H1 (cell line): ENCODE results near the gene KMT2A. TPM values are rescaled to one million over a fixed set of nuclear protein-coding genes. Genes with fewer than 3 reads are reported as not detected.

ENCODE experiments used
- CTCF ChIA-PET: fragments of 300-600 bp; sonication (Branson Sonifier 250); formaldehyde crosslinking; loops from one replicate; lab custom pipeline; 2021; ENCODE audit not compliant: partially characterized antibody; lab: Charles Lee
- POLR2A ChIA-PET: fragments of 300-600 bp; sonication (Branson Sonifier 250); formaldehyde crosslinking; loops from one replicate; lab custom pipeline; 2021; ENCODE audit warnings: inconsistent platforms; ENCODE audit not compliant: partially characterized antibody; lab: Charles Lee
- DNase-seq, 2 experiments: peaks; one replicate each; pipeline versions ENCODE4 v3.0.0 to v3.0.0-alpha.2; 2010 to 2022; ENCODE audit warnings: low spot score in 2 of 2, low read depth in 1 of 2, mixed read lengths in 1 of 2
- FAIRE-seq: peaks from 2 replicates; lab custom pipeline; 2011; peaks lifted over from hg19 to GRCh38; lab: Jason Lieb, UNC
- H2AFZ ChIP-seq: 2 replicates; pipeline ENCODE4 v1.8.1; 2012; ENCODE audit warnings: low read length, inconsistent platforms
- H2AK5ac ChIP-seq: 2 replicates; pipeline ENCODE4 v1.6.1; 2013; ENCODE audit warnings: low read depth, low read length
- H2BK120ac ChIP-seq: replicated peaks from 2 replicates; pipeline ENCODE3; 2013; ENCODE audit warnings: low read depth, low read length, inconsistent platforms
- H2BK12ac ChIP-seq: 2 replicates; pipeline ENCODE4 v1.6.1; 2013; ENCODE audit warnings: low read depth, low read length
- H2BK15ac ChIP-seq: 2 replicates; pipeline ENCODE4 v1.6.1; 2013; ENCODE audit warnings: low read length
- H2BK20ac ChIP-seq: 2 replicates; pipeline ENCODE4 v1.6.1; 2013; ENCODE audit warnings: low read length
- H2BK5ac ChIP-seq: 2 replicates; pipeline ENCODE4 v1.6.1; 2013; ENCODE audit warnings: low read depth, low read length
- H3K14ac ChIP-seq: 2 replicates; pipeline ENCODE4 v1.6.1; 2013; ENCODE audit warnings: inconsistent platforms; ENCODE audit not compliant: insufficient read length
- H3K18ac ChIP-seq: 2 replicates; pipeline ENCODE4 v1.6.1; 2013; ENCODE audit warnings: low read length; ENCODE audit errors: extremely low read depth
- H3K23ac ChIP-seq: 2 replicates; pipeline ENCODE4 v1.6.1; 2013; ENCODE audit warnings: inconsistent platforms; ENCODE audit not compliant: insufficient read length
- H3K23me2 ChIP-seq: 2 replicates; pipeline ENCODE4 v1.6.1; 2013; ENCODE audit warnings: low read depth, low read length
- H3K27ac ChIP-seq: 2 replicates; pipeline ENCODE4 v1.6.1; 2011; ENCODE audit warnings: low read depth, low read length, inconsistent platforms
- H3K27me3 ChIP-seq, 4 experiments: replicated peaks in 1 of 4; 1 replicate in 1 of 4; 2 replicates in 3 of 4; pipeline versions ENCODE4 v1.6.1 to v1.8.1; 2011 to 2013; ENCODE audit warnings: low read length in 3 of 4, mild to moderate bottlenecking in 3 of 4, inconsistent platforms in 2 of 4, mixed read lengths in 2 of 4, moderate library complexity in 1 of 4; ENCODE audit not compliant: control insufficient read depth in 3 of 4, insufficient read depth in 3 of 4; ENCODE audit errors: extremely low read depth in 1 of 4
- H3K36me3 ChIP-seq, 4 experiments: 2 replicates each; pipeline versions ENCODE4 v1.6.1 to v1.8.1; 2011 to 2013; ENCODE audit warnings: mild to moderate bottlenecking in 4 of 4, low read length in 3 of 4, moderate library complexity in 2 of 4, control low read depth in 1 of 4, inconsistent platforms in 1 of 4; ENCODE audit not compliant: insufficient read depth in 4 of 4, control insufficient read depth in 2 of 4
- H3K4ac ChIP-seq: replicated peaks from 2 replicates; pipeline ENCODE3; 2013; ENCODE audit warnings: low read length, low read depth, mixed read lengths, inconsistent platforms; ENCODE audit not compliant: insufficient read length
- H3K4me1 ChIP-seq, 4 experiments: replicated peaks in 1 of 4; 1 replicate in 1 of 4; 2 replicates in 3 of 4; pipeline versions ENCODE4 v1.6.1 to v1.8.1; 2011 to 2013; ENCODE audit warnings: low read length in 3 of 4, inconsistent platforms in 2 of 4, mixed read lengths in 1 of 4; ENCODE audit not compliant: insufficient read depth in 4 of 4, control insufficient read depth in 3 of 4
- H3K4me2 ChIP-seq, 2 experiments: 2 replicates each; pipeline versions ENCODE4 v1.6.1 to v1.8.1; 2011 to 2013; ENCODE audit warnings: low read depth in 2 of 2, low read length in 2 of 2, control low read depth in 1 of 2, inconsistent platforms in 1 of 2, mild to moderate bottlenecking in 1 of 2; ENCODE audit not compliant: insufficient read depth in 1 of 2
- H3K4me3 ChIP-seq, 4 experiments: fragments of 200-600, 300-600 bp in 1 of 4; sonication (generic), shearing (Covaris generic), sonication (Bioruptor Twin) in 1 of 4; 2 replicates each; pipeline versions ENCODE4 v1.5.1 to v1.8.1; 2011 to 2016; ENCODE audit warnings: low read length in 4 of 4, low read depth in 3 of 4, control low read depth in 2 of 4, inconsistent platforms in 2 of 4, mild to moderate bottlenecking in 2 of 4, mixed read lengths in 1 of 4, moderate library complexity in 1 of 4; ENCODE audit not compliant: insufficient read depth in 2 of 4; ENCODE audit errors: extremely low read depth in 1 of 4
- H3K56ac ChIP-seq: replicated peaks from 2 replicates; pipeline ENCODE3; 2013; ENCODE audit warnings: low read depth, mild to moderate bottlenecking, mixed read lengths, low read length, inconsistent platforms; ENCODE audit not compliant: insufficient read length
- H3K79me1 ChIP-seq: 2 replicates; pipeline ENCODE4 v1.6.1; 2013; ENCODE audit warnings: low read depth, low read length, control low read depth
- H3K79me2 ChIP-seq, 2 experiments: 2 replicates each; pipeline versions ENCODE4 v1.6.1 to v1.8.1; 2012 to 2013; ENCODE audit warnings: low read length in 2 of 2, mild to moderate bottlenecking in 2 of 2, inconsistent platforms in 1 of 2; ENCODE audit not compliant: insufficient read depth in 2 of 2, control insufficient read depth in 1 of 2
- H3K9ac ChIP-seq, 4 experiments: replicated peaks in 1 of 4; 1 replicate in 1 of 4; 2 replicates in 3 of 4; pipeline versions ENCODE4 v1.6.1 to v1.8.1; 2011 to 2013; ENCODE audit warnings: low read depth in 3 of 4, low read length in 3 of 4, control low read depth in 2 of 4, mild to moderate bottlenecking in 2 of 4, moderate library complexity in 2 of 4, inconsistent platforms in 1 of 4; ENCODE audit errors: extremely low read depth in 1 of 4
- H3K9me3 ChIP-seq, 2 experiments: 2 replicates each; pipeline versions ENCODE4 v1.6.1 to v1.8.1; 2012 to 2013; ENCODE audit warnings: mild to moderate bottlenecking in 2 of 2, moderate library complexity in 2 of 2, control low read depth in 1 of 2, inconsistent platforms in 1 of 2, low read depth in 1 of 2, low read length in 1 of 2, mixed read lengths in 1 of 2; ENCODE audit not compliant: insufficient read depth in 2 of 2
- H4K20me1 ChIP-seq, 2 experiments: replicated peaks in 1 of 2; 2 replicates each; pipeline versions ENCODE3 to v1.8.1; 2011 to 2013; ENCODE audit warnings: inconsistent platforms in 2 of 2, low read length in 2 of 2, mild to moderate bottlenecking in 1 of 2; ENCODE audit not compliant: insufficient read depth in 2 of 2, control insufficient read depth in 1 of 2
- H4K5ac ChIP-seq: 2 replicates; pipeline ENCODE4 v1.6.1; 2013; ENCODE audit warnings: low read length, low read depth, mixed read lengths, inconsistent platforms; ENCODE audit not compliant: insufficient read length
- H4K8ac ChIP-seq: 2 replicates; pipeline ENCODE4 v1.8.0; 2013; ENCODE audit warnings: mild to moderate bottlenecking, moderate library complexity, low read length, inconsistent platforms; ENCODE audit not compliant: insufficient read depth; ENCODE audit errors: extremely low read depth
- H4K91ac ChIP-seq: replicated peaks from 2 replicates; pipeline ENCODE3; 2013; ENCODE audit warnings: low read length, mixed read lengths, inconsistent platforms; ENCODE audit not compliant: insufficient read length
- BRCA1 ChIP-seq: IDR thresholded peaks from 2 replicates; pipeline ENCODE4 v1.6.1; 2012; ENCODE audit warnings: low read depth, low read length, improper control_type of control experiment
- WGBS, 2 experiments: shearing (Covaris generic) in 1 of 2; methylation state at CpG; one replicate each; pipeline versions ENCODE4 v1.1.6 to v1.1.7; 2013 to 2015; ENCODE audit warnings: low lambda C conversion rate in 2 of 2, mixed read lengths in 2 of 2, inconsistent platforms in 1 of 2, low coverage in 1 of 2, missing lambda C conversion rate in 1 of 2; ENCODE audit not compliant: insufficient replicate concordance in 2 of 2, insufficient coverage in 1 of 2, insufficient read length in 1 of 2; ENCODE audit errors: extremely low coverage in 1 of 2, missing lambda C conversion rate in 1 of 2; 5-methylcytosine and 5-hydroxymethylcytosine counted together
- polyA plus RNA-seq, 7 experiments: library from polyadenylated mRNA; depleted of rRNA in 3 of 7; stranded (reverse) in 5 of 7; unstranded in 2 of 7; fragments of >200 nt in 5 of 7; fragments of 200-250 nt in 2 of 7; gene quantifications; 1 replicate in 5 of 7; 2 replicates in 1 of 7; 4 replicates in 1 of 7; pipeline versions ENCODE4 v1.2.1 to v1.2.3, GENCODE V29; 2011 to 2013; ENCODE audit warnings: missing spikeins in 2 of 7, mixed read lengths in 2 of 7
- total RNA-seq: library from RNA; stranded (reverse); fragmentation: NEBNext Ultra II Directional; extraction: Animal tissue kit (Norgen Biotek cat#: 25700); gene quantifications from 2 replicates; pipeline ENCODE4 v1.2.1, GENCODE V29; 2021

KMT2A gene
- total and polyA plus RNA-seq, 2 of the 8 experiments (the other 6 are each of a cell fraction or from before 2014, with no cell fraction given) = 35.9 to 62.1 TPM

DNA sequence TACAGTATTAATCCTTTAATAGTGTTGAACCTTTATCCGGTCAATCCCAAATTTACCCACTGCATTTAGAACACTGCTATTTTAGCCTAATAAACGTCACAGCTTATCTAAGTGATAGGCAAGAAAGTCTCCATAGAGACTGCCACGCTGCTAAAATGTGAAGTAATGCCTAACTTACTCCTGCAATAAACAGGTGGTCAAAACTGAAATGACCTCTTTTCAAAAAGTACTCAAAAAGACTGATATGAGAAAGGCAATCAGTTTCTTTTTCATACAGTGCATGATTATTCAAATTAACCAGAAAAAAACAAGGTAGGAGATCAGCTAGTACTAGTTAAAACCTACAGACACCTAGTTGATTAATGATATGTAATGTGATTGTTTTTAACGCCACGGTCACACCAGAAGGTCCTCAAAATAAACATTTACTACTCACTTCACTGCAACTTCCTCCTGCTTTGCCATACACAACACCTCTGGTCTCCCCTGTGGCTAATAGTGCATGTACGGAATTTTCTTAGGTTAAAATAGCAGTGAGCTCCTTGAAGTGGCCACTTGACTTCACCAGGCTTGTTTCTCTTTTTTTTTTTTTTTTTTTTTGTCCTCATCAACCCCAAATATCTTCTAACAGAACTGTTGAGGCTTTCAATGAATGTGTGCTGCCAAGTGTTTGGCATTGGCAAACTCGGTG is 26.1 kb upstream of the KMT2A start:
- Histone ChIP-seq H3K79me2 (peaks cover 5 to 27% of the 10 kb centered on the region in 2 experiments; a peak in 3 of 4 replicates), H2BK15ac (no peak overlapping the region), H4K91ac (no peak overlapping the region), H3K4me1 (no peaks in the 10 kb centered on the region; a peak in 1 of 7 replicates), H3K9ac (no peak overlapping the region), H3K23me2 (no peaks in the 10 kb centered on the region), H3K4me3 (no peak overlapping the region), H3K27me3 (no peaks in the 10 kb centered on the region), H2BK120ac (no peak overlapping the region), H3K79me1 (no peaks in the 10 kb centered on the region), H3K9me3 (no peaks in the 10 kb centered on the region), H4K5ac (no peak overlapping the region), H3K27ac (no peak overlapping the region), H2BK20ac (no peak overlapping the region), H4K8ac (no peak overlapping the region), H2BK12ac (no peak overlapping the region), H3K14ac (no peak overlapping the region), H3K4me2 (no peak overlapping the region), H2AFZ (no peak overlapping the region), H3K18ac (no peak overlapping the region), H3K23ac (no peak overlapping the region), H3K4ac (no peak overlapping the region), H3K36me3 (peaks cover 7 to 31% (median 9%) of the 10 kb centered on the region in 4 experiments), H4K20me1 (peaks cover 2 to 5% of the 10 kb centered on the region in 2 experiments), H2AK5ac (no peak overlapping the region), H2BK5ac (no peak overlapping the region), H3K56ac (no peak overlapping the region)
- 90% methylated on average over 7 of the region's 7 CpGs; no CpG with 5 or more reads in 1 of the 2 experiments for WGBS, 2 experiments
- no peak for TF ChIP-seq BRCA1
- ChIA-PET CTCF (no interaction called here), POLR2A (interaction anchor here (0.9 to 1.0 kb wide), 2 partner anchors 8 to 91 kb away, joined by 3 read pairs; no protein-coding TSS in a partner anchor)
- DNase-seq (no peak), FAIRE-seq (no peak)
